Measurements from ENCODE around the gene TWIST2.

DNA sequence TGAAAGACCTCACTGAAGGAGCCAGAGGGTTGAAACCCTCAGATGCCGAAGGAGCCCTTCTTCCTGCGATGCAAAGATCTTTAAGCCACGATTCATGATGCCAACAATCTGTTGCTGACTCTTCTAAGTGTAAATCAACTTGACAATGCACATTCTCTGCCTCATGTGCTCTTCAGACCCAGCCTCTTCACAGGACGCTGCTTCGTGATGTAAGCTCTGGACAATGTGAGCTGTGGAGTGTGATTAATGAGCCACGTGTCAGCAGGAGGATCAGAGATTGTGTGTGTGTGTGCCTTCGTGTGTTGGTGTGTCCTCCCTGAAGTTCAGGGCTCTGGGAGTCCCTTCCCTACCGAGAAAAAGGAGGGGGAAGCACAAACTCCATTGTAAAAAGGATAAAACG is 26.5 kb upstream of the TWIST2 start:
- TF ChIP-seq POLR2A (IDR thresholded peaks at IDR 0.05; ENCODE audit: low read depth, low read length), result no peak
- TF ChIP-seq TAF1 (IDR thresholded peaks at IDR 0.05; ENCODE audit: low read depth, low read length), result no peak
- no peak for TF ChIP-seq POLR2AphosphoS5 (IDR thresholded peaks at IDR 0.05; ENCODE audit: low read depth, low read length)

Measured in GM12891 (cell line).